Smooth muscle cell of the brain vasculature (primary cell): ENCODE results near the gene ACSL5.

Source experiments
- DNase-seq: peaks from one replicate; pipeline ENCODE4 v3.0.0-alpha.2; 2012; ENCODE audit warnings: low read depth, low spot score

The ACSL5 gene

DNA sequence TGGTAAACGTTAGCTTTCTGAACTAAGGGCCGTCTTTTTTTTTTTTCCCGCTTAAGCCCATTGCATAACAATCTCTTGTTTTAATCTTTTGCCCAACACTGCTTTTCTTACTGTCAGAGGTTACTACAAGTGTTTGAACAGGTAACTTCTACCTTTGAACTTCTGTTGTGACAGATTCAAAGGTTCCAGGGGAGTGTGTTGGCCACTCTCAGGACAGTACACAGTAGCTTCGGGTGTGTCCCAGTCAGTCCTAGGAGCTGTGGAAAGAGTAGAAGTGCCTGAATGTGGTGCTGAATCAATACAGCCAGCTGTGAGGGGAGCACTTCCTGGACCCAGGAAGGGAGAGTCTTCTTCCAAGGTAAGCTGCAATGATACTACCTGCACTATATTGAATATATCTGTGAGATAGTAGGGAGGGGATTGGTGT lies at the start of gene ACSL5:
Gene ACSL5, plus strand, starts transcription at position 205 of the 427 bp plus-strand sequence. CDS start 20,831 bp downstream, outside the sequence.
- no peak for DNase-seq

- no peak for DNase-seq
Measured at GRCh38 chr10:112327678-112328077, 46.2 kb upstream of the ACSL5 start.

GRCh38 chr10:112330162-112330561 lies 43.8 kb upstream of the ACSL5 start:
- DNase-seq = no peak

GRCh38 chr10:112330607-112331160 lies 43.2 kb upstream of the ACSL5 start:
- no peak for DNase-seq

GRCh38 chr10:112332022-112332421 lies 41.9 kb upstream of the ACSL5 start:
- DNase-seq = no peak

DNA sequence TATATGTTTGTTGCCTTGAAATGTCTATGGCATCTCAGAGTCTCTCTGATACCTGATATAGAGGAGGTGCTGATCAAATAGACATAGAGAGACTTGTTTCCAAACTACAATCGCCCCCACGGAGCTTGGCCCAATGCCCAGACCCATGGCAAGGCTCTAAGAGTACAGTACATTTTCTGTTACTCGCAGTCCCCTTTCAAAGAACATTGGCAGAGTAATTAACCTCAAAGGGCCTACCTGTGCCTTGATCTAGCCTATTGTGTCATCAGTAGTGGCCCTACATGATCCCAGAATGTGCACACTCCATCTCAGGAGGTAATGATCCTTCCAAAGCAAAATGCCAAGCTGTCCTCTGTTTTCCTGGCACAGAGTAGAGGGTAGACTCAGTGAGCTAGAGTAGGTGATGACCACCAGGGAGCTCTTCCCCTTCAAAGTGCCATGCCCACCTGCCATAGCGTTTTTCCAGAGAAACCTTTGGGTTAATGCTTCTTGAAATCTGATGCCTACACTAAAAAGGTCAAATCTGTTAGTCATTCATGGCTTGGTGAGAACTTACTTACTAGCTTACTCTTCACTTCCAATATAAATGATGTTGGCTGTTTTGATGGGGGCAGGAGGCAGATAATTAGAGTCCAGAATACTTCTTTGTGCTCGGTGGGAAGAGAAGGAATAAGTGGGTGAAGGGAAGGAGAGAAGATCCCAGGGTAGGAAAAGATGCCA lies 41.2 kb upstream of the ACSL5 start:
- no peak for DNase-seq

DNA sequence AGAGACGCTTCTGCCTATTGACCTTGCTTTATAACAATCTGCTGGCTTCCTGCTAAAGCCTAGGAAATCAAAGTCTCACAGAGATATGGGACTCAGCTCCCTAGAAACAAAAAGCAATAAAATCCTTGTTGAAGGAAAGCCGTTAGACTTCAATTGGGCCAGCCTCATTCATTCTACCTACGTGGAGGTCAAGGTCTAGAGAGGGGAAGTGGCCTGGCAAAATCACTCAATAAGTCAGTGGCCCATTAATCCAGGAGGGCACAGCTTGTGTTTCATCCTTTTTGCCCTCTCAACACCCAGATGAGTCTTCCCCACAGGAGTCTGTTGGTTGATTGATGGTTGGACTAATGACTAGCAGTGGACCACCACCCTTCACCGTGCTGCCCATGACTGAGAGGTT lies 40.5 kb upstream of the ACSL5 start:
- no peak for DNase-seq

DNA sequence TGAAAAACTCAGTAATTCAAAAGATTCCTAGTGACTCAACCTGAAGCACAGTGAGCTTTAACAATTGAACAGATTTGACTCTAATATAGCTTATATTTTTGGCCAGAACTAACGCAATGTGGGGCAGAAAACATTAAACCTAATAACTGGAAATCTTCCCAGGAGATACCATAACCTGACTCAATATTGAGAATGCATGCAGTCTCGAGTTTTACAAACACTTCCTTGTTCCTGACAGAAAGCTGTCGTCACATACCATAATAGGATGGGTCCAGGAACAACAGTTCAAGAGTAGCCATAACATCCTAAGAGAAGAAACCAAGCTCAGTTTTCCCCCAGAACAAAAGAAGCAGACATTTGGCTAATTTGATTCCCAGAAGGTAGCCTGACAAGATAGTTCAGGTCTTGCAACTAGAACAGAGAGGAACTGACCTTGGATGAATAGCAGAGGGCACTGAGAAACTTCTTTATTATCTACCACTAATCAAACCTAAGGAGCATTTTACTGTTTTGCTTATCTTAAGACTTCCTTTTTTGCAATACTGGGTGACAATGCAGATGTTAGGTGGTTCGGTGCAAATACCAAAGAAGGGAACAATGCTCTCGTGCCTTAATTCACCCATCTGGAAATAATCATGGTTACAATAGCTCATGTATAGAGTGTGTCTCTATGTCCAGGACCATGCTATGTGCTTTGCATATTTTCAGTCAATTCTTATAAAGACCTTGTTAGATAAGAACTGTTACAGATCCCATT lies 38.6 kb upstream of the ACSL5 start:
- no peak for DNase-seq

DNA sequence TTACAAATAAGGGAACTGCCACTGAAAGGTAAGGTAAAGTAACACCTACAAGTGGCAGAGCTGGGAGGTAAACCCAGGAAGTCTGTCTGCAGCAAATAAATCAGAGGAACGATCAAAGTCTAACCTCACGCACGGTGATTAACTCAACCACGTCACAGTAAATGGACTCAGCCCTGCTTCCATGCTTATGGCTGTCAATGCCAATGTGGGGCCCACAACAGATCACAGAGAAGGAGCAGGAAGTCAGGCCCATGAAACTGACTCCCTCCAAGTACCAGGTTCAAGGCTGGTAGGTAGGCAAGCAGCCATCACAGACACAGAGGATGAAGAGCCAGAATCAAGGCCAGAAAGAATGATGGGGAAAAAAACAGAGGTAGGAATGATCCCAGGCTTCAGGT lies 38.0 kb upstream of the ACSL5 start:
- no peak for DNase-seq

GRCh38 chr10:112336556-112337201 lies 37.2 kb upstream of the ACSL5 start:
- DNase-seq = no peak

- DNase-seq = no peak
Measured at GRCh38 chr10:112338957-112339356, 35.0 kb upstream of the ACSL5 start.

GRCh38 chr10:112340601-112341000 lies 33.3 kb upstream of the ACSL5 start:
- DNase-seq = no peak

DNA sequence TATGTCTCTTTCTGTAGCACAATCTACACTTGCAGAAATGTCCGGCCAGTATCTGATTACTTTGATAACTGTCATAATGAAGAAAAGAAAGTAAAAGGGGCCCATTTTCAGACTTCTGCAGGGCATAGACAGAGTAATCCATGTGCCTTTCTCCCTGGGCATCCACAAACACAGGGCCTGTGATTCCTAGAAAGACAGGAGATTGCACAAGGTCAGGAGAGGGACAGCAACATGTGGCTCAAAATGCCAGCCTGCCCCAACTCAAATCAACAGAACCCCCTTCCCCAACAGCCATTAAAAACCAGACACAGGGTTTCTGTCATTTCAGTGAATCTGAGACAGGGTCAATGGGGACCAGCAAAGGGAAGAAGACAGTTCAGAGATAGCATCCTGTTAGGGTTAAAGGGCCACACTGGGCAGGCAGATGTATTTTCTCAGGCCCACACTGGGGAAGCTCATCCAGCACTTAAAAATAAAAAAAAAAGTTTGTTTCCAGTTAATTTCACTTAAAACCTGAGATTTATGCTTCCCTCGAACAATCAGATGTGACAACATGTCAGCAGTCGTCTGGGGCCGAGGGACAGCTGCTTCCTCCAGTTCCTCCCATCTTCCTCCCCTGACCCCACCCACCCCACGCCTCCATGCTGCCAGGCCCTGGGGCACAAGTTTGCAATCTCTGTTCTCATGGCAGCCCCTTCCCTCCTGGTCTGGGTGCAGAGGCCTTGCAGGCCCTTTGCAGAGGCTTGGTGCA lies 30.7 kb upstream of the ACSL5 start:
- no peak for DNase-seq

GRCh38 chr10:112344261-112344660 lies 29.7 kb upstream of the ACSL5 start:
- no peak for DNase-seq

DNA sequence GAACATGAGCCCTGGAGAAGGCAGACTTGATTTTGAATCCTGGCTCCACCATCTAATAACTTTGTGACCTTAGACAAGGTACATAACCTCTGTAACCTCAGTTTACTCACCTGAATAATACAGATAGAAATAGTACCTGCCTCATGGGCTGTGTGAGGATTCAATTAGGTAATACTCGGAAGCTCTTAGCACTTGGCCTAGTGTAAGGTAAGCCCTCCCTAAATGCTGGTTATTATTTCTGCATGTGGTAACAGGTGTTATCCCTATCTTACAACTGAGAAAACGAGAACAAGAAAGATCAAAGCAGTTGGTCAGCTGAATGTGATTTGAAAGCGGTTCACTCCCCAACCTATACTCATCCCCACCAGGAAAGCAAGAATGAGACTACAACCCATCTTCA lies 28.7 kb upstream of the ACSL5 start:
- DNase-seq = no peak

DNA sequence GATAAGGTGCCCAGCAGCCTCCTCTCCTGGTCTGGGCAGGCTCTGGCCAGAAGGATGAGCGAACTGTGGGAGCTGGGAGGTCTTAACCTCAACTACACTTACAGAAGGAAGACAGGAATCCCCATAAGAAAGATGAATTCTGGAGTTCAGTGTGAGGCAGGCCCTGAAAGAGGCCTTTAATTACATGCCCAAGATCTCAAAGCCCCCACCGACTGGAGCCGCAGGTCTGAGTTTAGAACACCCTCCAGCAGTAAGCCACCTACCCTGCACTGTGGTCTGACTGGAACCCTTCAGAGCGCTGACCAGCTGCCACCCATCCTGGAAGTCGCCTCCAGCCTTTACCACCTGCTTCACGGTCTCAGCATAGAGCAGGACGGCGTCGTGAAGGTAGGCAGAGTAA lies 28.2 kb upstream of the ACSL5 start:
- DNase-seq = no peak

- DNase-seq = no peak
Measured at GRCh38 chr10:112346774-112347173, 27.1 kb upstream of the ACSL5 start.

DNA sequence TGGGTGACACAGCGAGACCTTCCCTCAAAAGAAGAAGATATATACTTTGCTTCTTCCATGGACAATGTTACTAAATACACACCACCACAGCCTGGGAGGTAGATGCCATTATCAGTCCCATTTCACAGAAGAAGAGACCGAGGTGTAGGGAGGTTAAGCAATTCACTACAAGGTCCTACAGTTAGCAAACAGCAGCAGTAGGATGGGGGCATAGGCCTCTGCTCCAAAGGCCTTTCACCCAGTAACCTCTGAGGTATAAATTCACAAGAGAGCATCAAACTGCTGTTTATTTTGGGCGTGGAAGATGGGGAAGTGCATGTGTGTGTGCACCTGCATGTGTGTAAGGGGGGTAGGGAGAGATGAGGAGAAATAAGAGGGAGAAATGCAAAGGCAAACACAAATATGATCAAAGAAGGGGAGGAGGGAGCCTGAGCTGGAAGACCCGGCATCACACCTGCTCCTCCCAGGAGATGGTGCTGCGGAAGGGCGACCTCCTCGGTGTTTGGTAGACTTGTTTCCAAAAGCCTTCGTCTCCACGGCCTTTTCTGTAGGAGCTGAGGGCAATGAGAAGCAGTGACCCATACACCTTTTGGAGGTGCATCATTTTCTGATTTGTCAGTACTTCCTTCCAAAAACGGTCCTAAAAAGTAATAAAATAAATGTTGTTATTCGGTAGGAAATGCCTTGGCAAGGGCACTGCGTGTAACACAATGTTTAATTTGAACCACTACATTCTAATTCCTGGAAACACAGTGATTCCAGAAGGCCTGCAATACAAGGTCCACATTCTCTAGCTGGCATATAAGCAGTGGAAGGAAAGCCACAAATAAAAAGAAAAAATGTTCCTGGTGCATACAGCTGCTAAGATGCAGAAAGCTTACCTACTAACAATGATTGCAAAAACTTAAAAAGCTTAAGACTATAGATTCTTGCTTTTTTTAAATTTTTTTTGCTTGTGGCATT lies 25.9 kb upstream of the ACSL5 start:
- DNase-seq = no peak

DNA sequence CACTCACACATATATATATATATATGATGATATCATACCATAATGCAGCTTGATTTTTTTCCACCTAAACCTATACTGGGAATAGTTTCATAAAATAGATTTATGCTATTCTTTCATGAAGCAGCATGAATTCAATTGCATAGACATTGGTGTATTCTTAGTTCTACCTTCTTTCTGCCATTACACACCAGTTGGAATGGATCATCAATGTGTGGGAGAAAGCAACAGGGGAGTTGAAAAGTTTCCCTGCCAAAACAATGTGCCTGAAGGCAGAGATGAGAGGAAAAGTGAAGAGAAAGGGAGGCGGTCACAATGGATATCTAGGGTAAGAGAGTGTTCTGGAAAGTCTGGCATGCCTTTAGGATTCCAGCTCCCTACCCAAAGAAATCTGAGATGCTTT lies 25.2 kb upstream of the ACSL5 start:
- DNase-seq = no peak

GRCh38 chr10:112349521-112350085 lies 24.3 kb upstream of the ACSL5 start:
- DNase-seq = no peak
